ENCODE results near the gene ATP8A1.
"Not testable (repeated sequence)": the region's sequence is repeated elsewhere in the genome, so short reads cannot be mapped to it uniquely, and the experiment has no call there.

Gene ATP8A1

GRCh38 chr4:42398171-42398870 is 258.6 kb downstream of the ATP8A1 start:
- peak; percentile 22 for DNase-seq

- no peak for DNase-seq
These were observed 259.2 kb downstream of the ATP8A1 start for GRCh38 chr4:42397635-42398170.

GRCh38 chr4:42396752-42397634 is 259.9 kb downstream of the ATP8A1 start, which contains the start of gene SHISA3:
Gene SHISA3, plus strand, starts transcription at chr4:42397488. Its CDS starts 569 bp downstream, at chr4:42398057.
- DNase-seq: no peak

- no peak for DNase-seq
These were observed 260.5 kb downstream of the ATP8A1 start for GRCh38 chr4:42396361-42396751.

- no peak for DNase-seq
These were observed 261.3 kb downstream of the ATP8A1 start for GRCh38 chr4:42395595-42395994.

GRCh38 chr4:42392436-42392835 is 264.5 kb downstream of the ATP8A1 start:
- no peak for DNase-seq

- DNase-seq: peak; percentile 5
These were observed 264.9 kb downstream of the ATP8A1 start for GRCh38 chr4:42391981-42392380.

GRCh38 chr4:42391355-42391664 is 265.6 kb downstream of the ATP8A1 start:
- DNase-seq: no peak

GRCh38 chr4:42390622-42391354 is 266.1 kb downstream of the ATP8A1 start:
- no peak for DNase-seq

GRCh38 chr4:42385516-42385915 is 271.4 kb downstream of the ATP8A1 start:
- no peak for DNase-seq

- DNase-seq: no peak
These were observed 275.2 kb downstream of the ATP8A1 start for GRCh38 chr4:42381666-42382065.

- no peak for DNase-seq
These were observed 279.4 kb downstream of the ATP8A1 start for GRCh38 chr4:42377497-42377896.

- not testable (repeated sequence) for DNase-seq
These were observed 284.6 kb downstream of the ATP8A1 start for GRCh38 chr4:42372303-42372702.

GRCh38 chr4:42371305-42372252 is 285.3 kb downstream of the ATP8A1 start:
- peak; percentile 14 for DNase-seq

GRCh38 chr4:42369489-42369888 is 287.4 kb downstream of the ATP8A1 start:
- DNase-seq: no peak

GRCh38 chr4:42366959-42367358 is 289.9 kb downstream of the ATP8A1 start:
- no peak for DNase-seq

- no peak for DNase-seq
These were observed 292.4 kb downstream of the ATP8A1 start for GRCh38 chr4:42364266-42365053.

- no peak for DNase-seq
These were observed 293.3 kb downstream of the ATP8A1 start for GRCh38 chr4:42363614-42364013.

GRCh38 chr4:42362591-42362990 is 294.3 kb downstream of the ATP8A1 start:
- no peak for DNase-seq

GRCh38 chr4:42361456-42361855 is 295.4 kb downstream of the ATP8A1 start:
- no peak for DNase-seq

- DNase-seq: no peak
These were observed 296.6 kb downstream of the ATP8A1 start for GRCh38 chr4:42360256-42360669.

Measured in NCI-H345 (cell line).